GM21786 (cell line): Measurements from ENCODE around the gene EBF3.

Experiments
- ATAC-seq: cut with Tn5 transposase; IDR thresholded peaks from one replicate; pipeline ENCODE4 v1.9.1; 2021; ENCODE audit not compliant: unreplicated experiment

Gene EBF3

DNA sequence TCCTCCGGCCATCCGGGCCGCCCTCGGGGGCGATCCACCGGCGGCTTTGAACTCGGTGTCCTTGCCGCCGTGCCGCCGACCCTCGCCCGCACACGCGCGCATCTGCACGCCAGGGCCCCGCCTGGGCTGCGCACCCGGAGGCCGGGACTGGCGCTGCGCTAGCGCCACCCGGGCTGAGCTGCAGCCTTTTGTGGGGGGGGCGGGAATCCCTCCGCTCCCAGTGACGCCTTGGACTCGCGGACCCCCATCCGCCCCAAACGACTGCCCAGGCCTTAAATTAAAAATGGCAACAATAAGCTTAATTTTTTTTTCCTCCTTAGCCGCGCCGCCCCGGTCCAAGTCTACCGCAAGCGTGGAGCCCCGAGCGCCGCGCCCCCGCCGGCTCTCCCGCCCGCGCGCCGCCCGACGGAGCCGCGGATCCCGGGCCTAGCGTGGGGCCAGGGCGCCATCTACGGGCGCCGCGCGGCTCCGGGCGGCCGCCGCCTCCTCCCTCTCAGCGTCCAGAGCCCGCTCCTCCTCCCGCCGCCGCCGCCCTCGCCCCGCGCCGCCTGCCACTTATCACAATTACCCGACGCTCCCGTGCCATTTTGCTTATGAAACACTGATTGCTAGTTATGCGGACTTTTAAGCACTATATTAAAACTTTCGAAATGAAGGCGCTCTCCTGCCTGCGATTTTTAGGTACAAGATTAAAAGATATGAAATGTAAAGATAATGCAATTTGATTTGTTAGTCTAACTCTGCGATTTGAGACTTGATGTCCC lies 7.5 kb upstream of the EBF3 start:
- ATAC-seq: no peak

DNA sequence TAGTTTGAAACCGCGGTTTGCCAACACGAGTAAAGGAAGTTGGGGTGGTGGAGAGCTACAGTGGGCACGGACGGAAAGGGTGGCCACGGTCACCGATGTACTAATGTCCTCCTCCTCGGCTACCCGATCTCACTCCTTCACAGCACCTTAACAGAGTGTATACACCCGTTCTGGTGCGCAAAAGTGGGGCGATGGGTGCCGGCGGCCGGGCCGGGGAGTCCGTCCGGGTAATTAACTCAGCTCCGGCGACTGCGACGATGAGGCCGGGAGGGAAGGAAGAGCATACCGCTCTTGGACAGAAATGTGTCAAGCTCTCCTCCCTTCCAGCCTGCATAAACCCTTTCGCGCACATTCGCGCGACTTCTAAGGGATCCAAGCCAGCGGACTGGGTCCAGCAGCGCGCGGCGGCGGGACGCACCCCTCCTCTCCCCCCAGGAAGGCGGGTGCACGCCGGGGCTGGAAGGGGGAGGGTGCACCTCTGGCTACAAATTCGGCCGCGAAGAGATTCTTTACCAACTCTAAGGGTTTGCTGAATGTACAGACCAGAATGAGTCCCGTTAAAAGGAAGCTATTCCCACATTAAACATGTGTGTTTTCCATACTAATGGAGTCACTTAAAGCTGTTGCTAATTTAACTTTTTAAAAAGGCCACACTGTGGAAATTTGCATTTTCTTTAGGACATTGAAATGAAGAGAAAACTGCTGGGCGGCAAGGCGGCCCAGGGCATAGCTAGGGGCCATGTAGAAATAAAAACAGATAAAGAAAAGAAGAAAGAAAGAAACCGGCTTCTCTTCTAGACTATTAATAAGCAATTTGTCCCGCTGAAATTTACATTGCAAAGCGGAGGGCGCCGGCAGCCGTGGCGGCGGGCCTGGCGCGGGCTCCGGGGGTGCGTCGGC lies 6.6 kb upstream of the EBF3 start:
- no peak for ATAC-seq

DNA sequence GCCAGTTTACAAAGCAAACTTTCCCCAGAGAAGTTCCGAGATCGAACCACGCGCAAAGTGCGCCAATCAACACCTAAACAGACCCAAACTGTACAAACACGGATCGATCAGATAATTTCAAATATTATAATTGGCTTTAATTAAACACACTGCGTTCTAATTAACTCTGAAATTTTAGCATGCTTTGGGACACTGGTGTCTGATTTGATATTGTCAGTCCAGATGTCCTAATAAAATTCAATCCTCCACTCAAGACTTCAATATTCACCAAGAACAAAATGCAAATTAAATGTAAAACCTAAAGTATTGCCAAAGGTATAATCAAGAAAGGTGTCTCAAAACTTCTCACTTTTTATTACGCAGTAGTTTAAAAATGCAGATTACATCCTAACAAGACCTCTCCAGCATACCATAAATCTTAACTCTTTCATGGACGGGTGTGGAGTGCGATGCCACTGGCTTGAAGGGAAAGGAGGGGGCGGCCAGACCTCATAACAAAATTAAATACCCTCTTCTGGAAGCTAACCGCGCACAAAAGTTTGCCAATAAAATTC lies 5.9 kb upstream of the EBF3 start:
- ATAC-seq: no peak

DNA sequence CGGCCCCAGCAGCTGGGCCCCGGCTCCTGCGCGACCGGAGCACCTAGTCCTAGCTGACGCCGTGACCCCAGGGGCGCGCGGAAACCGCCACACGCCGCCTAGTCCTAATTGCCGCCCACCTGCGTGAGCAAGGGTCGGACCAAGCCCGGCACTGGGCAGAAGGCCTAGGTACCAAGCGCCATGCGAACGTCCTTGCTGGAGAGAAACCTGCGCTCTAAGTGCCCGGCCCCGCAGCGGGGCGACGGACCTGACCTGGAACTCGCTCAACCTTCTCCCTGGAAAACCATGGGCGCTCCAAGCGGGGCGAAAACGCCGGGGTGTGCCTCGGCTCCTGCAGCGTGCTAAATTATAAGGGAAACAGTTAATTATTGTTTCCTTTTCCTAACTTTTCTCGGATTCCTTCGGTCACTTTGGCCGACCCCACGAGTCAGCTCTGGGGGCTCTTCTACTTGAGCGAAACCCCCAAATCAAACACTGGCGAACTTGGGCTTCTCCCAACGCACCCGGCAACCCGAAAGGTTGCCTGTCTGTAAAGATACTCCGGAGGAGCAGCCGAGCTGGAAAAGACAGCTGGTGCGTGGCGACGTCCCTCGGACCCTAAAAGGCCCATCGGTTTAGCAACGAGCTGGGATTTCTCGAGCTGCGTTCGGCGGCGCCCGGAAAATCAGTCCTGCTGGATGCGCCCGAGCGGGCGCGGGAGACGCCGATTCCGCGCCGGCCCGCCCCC lies 5.3 kb upstream of the EBF3 start:
- ATAC-seq: no peak

DNA sequence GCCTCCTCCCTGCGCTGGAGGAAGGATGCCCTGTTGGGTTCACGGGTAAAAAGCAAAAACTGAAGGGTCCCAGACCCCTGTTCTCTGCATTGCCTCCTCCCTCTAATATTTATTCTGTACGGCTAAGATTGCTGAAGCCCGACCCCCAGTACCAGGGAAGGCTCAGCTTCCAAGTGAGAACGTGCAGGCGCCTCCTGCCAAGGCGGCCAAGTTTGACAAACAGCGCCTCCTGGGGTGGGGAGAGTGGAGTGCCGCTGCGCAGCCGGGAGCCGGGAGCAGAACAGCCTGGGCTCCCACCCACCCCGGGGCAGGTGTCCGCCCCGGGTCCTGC lies 4.7 kb upstream of the EBF3 start:
- ATAC-seq: no peak

DNA sequence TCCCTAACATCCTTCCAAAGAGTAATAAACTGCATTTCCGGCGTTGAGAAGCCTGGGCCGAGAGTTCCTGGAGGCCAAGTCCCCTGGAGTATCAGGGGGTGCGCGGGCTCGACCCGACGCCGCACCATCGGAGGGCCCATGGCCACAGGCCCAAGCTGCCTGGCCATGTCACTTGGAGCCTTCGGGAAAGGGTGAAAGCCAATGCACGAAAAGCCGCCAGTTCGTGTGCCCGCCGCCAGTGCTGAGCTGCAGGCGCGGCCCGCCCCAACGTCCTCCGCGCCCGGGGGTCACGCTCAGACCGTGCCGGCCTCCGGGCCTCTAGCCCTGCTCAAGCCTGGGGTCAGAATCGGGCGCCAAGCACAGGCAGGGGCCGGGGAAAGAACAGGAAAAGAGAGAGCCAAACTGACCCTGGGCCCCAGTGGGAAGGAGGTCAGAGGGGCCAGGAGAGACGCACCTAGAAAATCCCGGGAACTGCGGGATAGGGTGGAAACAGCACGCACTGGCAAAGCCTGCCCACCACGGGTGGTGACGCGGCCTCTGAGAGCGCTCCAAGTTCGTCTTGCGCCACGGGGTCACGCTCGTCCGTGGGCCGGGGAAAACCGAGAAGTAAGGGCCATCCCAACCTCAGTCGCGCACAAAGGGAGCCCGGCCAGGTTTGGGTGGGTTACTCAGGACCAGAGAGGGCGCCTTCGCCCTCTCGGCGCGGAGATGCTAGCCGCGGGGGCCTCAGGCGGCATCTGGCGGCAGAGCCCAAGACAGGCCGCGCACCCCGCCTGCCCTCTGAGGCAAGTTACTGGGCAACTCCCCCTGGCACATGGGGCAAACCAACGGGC lies 4.2 kb upstream of the EBF3 start:
- no peak for ATAC-seq

DNA sequence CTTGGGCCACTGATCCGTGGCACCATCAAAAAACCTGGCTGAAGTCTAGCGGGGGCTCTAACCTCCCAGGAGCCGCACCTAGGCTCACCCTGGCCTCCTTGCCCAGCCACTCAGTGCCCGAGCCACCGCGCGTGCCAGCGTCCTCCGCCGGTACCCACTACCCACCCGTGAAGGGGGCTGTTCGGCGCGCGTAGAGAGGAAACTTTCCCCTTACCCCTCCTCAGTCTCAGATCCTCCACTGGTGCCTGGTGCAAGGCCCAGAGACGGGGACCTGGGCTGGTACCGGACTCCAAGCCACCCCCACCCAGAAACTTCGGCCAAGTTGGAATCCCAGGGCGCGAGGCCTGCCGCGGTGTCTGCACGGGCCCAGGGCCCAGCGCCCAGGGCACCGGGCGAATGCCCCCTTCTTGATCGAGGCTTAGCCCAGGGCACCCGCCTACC lies 3.5 kb upstream of the EBF3 start:
- ATAC-seq: no peak

DNA sequence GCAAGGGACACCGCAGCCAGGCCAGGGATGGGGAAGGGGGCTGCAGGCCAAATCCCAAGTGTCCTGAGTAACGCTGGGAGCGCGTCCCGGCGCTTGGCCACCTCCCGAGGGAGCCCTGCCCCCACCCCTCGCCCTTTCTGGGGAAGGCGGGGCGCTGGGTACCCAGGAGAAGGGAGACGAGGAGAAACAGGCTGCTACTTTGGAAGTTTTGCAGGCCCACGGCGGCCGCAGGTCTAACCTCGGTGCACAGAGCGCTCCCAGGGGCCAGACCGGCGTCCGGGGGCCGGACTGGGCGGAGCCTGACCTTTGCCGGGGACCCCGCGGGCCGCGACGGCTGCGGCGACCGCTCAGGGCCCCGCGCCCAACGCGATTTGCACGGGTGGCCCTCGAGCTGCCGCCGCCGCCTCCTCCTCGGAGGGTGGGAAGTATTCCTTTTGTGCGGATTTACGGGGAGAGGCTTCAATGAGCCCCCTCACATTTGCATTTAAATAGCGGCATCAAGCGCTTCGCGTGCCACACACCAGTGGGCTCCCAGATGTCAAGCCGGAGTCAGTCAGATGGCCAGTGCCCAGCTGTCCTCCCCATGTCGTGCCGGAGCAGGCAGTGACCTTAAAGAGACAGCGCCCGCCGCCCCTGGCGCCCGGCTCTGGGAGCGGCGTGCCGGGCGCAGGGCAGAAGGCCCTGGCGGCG lies 3.0 kb upstream of the EBF3 start:
- ATAC-seq: no peak

DNA sequence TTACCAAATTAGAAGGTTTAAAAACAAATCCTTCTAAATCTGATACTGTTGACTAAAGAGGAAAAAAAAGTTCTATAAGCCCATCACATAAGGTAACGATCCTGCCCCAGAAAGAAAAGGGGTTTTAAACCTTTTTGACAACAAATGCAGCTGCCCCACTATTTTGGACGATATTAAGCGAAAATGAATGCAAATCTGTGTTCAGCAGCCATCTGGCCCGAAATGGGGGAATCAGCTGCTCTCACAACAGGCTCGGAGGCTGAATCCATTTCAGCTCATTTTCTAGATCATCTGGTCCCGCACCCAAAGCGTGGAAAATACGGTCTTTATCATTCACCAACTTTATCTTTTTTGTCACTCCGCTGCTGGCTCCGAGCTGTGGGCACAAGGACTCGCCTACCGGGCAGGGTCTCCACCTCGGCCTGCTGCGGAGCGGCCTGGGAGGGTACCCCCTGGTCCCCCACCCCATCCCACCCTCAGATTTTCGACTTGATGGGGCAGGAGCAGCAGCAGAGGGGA lies 2.4 kb upstream of the EBF3 start:
- ATAC-seq: no peak

DNA sequence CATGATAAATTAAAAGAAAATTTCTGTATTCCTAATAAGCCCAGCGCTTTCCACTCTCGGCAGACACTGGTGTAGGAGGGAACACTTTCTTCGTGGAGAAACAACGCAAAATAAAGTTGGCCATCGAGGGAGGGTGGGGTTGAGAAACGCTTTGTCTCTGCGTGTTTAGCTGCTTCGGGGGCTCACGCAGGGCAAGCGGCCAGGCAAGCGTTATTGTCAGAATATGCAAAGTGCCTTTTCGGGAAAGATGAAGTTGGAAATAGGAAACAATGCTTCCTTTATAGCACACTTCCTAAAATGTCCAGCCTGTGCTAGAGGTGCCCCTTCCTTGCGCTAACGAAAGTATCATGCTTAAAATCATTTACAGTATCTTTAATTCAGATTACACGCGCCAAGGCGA lies 1.9 kb upstream of the EBF3 start:
- ATAC-seq: no peak

DNA sequence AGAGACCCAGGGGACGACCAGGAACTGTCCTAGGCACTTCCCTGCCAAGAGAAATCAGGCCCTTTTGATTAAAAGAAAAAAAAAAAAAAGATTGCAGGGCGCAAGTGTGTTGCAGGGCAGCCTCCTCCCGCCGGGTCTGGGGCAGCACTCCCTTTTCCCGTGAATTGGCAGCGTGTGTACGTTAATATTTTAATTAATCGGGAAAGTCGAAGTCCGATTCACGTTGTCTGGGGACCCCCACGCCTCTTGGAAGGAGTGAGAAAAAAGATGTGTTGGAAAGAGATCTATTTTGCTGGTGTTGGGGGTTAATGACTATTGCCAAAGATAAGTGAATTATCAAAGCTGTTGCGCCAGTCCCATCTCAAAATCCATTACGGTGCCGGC lies 1.3 kb upstream of the EBF3 start:
- no peak for ATAC-seq

DNA sequence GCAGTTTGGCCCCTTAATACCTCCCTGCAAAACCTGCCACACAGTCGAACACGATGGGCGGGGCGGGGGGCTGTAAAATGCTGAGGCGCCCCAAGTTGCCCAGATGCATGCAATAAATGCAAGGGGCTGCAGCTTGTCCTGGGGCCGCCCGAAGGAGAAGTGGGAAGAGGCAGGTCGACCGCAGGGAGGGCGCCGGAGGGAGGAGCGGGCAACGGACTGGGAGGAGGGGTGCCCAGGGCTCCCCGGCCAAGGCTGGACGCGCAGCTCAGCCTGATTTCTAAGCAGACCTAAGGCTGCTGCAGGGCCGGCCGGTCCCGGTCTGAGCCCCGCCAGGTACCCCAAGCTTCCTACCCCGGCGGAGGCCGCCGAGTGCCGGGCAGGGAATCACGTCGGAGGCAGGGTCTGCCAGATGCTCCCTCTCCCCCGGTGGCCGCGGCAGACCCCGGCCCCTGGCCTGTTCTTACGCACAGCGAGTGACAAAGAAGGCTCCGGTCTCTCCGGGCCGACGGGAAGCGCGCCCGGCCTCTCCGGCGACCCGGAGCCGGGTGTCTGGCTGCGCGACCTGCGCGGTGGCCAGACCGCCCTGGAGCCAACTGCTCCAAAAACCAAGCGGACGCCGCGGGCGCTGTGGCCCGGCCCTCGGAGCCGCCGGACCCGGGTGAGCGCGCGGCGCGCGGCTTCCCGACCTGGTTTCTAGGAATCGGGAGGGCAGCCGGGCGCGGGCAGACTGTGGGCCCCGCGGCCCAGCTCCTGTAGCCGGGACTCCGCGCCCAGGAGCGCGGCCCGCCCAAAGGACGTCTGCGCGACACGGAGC lies 744 bp upstream of the EBF3 start:
- no peak for ATAC-seq

DNA sequence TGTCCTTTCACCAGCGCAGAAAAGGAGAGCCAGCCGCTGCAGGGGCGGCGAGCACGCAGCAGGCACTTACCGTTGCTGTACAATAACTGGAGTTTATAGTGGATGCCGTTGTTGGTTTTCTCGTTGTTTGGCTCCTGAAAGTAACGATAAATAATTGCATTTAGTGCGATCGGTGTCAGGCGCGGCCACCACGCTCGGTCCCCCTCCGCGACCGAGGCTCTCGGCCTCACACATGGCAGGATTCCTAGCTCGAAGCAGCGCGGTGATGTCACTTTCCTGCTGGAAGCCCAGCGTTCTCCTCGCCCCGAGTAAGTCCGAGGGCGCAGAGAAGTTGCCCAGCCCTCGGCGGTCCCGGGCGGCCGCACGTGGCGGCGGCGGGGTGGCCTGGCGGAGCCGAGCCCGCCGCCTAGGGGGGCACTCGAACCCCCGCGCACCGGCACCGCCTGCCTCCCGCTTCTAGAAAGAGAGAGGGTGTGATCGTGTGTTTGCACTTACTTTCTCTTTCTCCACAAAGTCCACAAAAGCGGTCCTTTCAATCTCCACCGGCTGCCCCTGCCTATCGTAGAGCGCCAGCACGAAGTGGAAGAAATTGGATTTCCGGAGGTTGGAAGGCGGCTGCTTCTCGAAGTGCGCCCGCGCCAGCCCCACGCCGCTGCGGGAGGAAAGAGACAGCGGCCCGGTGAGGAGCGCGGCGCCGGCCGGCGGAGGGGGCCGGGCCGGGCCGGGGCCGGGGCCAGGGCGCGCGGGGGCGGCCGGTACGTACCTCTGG lies 1.0 kb downstream of the EBF3 start:
- ATAC-seq: no peak

DNA sequence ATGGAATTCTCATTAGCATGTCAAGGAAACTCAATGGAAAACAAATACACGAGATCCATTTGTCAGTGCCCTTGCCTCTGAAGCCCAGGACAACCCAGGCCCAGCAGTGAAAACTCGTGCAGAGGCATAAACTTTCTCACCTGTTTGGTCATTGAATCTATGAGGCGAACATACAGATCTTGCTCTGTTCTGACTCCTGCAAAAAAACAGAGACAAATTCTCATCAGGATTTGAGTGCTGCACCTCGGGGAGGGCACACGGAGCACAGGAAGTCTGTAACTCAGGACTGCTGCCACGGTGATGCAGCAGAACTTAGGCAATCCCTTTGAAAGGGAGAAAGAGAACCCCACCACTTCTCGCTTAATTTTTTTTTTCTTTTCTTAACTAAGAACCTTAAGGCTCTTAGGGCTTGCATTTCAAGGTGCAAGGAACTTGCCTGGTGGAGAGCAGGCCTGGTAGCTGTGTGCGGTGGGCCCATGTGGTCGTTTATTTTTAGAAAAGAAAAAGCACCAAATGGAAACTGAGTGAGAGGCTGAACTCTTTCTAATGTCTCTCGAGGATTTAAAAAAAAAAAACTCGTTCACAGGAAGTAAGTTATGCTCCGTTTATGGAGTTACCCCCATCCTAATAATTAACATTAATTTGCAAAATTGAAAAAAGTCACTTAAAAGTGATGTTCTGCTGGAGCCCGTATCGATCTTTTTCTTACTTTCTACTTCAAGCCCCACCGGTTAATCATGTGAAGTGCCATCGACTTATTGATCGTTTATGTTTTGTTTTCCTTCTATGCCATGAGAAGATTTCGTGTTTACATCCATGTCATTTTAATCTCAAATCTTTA lies 1.8 kb downstream of the EBF3 start:
- ATAC-seq: no peak

DNA sequence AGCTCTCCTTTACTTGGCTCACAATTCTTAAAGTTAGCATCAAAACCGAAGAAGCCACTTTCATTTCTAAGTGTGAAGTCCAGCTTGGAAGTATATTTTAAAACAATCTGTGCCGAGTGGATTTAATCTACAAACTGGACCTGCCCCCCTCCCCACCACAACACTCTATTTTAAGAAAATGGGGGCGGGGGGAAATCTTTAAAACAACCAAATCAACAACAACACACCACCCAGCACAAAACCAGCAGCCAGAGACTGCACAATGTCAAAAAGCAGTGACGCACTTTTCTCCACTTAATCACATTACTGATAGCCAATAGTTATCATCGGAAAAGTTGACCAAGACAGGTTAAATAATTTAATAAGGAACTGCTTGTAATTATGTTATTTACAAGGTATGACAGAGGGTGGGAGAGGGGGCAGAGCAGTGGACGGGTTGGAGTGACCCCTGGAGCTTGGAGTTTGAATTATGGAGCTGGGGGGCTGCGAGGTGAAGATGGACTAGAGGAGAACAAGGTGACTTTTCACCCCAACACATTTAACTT lies 2.8 kb downstream of the EBF3 start:
- ATAC-seq: no peak

DNA sequence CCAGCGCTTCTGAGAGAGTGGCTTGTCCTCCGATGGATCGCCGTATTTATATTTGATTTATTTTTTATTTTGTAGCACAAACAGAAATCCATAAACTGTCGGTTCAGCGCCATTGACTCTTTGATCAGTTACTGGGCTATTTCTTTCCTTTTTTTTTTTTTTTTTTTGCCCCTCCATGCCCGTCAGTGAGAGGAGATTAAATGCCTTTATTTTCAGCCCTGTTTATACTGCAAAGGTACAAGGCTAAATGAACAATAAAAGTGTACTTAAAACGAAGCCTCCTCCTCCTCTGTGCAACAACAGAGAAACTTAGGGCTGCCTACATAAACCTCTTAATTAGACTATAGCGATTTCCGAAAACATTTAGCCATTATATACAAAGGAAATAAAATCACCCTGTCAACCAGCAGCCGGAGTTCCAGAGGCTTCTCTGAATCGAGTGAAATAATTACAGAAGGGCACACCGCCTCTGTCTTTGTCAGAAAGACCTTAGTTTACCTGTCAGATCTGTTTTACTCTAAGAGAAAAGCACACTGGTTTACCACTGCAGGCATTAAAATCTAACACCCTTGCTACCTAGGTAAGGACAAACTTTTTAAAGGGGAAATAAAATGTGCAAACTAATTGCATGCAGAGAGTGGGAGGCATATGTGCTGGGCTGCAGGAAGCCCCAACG lies 3.5 kb downstream of the EBF3 start:
- no peak for ATAC-seq
